GM18870 (cell line): ENCODE results near the gene AMY1A.
"Not testable (repeated sequence)": the region's sequence is repeated elsewhere in the genome, so short reads cannot be mapped to it uniquely, and the experiment has no call there.

Source experiments
- ATAC-seq: cut with Tn5 transposase; IDR thresholded peaks from one replicate; pipeline ENCODE4 v1.9.1; 2021; ENCODE audit warnings: moderate library complexity; ENCODE audit not compliant: unreplicated experiment

The AMY1A gene

GRCh38 chr1:103655460-103655859, at the start of gene AMY1A:
AMY1A (plus strand) TSS chr1:103655760; CDS start chr1:103656331, 571 bp downstream.
- not testable (repeated sequence) for ATAC-seq

GRCh38 chr1:103616362-103616761, 39.2 kb upstream of the AMY1A start:
- no peak for ATAC-seq

- not testable (repeated sequence) for ATAC-seq
Measured at GRCh38 chr1:103616994-103617477, 38.5 kb upstream of the AMY1A start, which contains the start of gene AMY2A. AMY2A (plus strand) TSS chr1:103617427; CDS start chr1:103617441, 14 bp downstream.

GRCh38 chr1:103627436-103627835, 28.1 kb upstream of the AMY1A start:
- ATAC-seq: not testable (repeated sequence)

- ATAC-seq: not testable (repeated sequence)
Measured at GRCh38 chr1:103641194-103641593, 14.4 kb upstream of the AMY1A start.

GRCh38 chr1:103643908-103644307, 11.7 kb upstream of the AMY1A start:
- not testable (repeated sequence) for ATAC-seq

GRCh38 chr1:103650305-103650704, 5.3 kb upstream of the AMY1A start:
- not testable (repeated sequence) for ATAC-seq

GRCh38 chr1:103650889-103651288, 4.7 kb upstream of the AMY1A start:
- not testable (repeated sequence) for ATAC-seq

- not testable (repeated sequence) for ATAC-seq
Measured at GRCh38 chr1:103654133-103654532, 1.4 kb upstream of the AMY1A start.

GRCh38 chr1:103676335-103676734, 20.8 kb downstream of the AMY1A start:
- not testable (repeated sequence) for ATAC-seq

GRCh38 chr1:103696110-103696509, 40.5 kb downstream of the AMY1A start, which contains the start of gene AMY1B:
AMY1B (minus strand) TSS chr1:103696210; CDS start chr1:103695639, 571 bp downstream.
- ATAC-seq: not testable (repeated sequence)

- not testable (repeated sequence) for ATAC-seq
Measured at GRCh38 chr1:103697430-103697829, 41.9 kb downstream of the AMY1A start.

- not testable (repeated sequence) for ATAC-seq
Measured at GRCh38 chr1:103700669-103701068, 45.1 kb downstream of the AMY1A start.

- ATAC-seq: not testable (repeated sequence)
Measured at GRCh38 chr1:103701256-103701655, 45.7 kb downstream of the AMY1A start.

- ATAC-seq: not testable (repeated sequence)
Measured at GRCh38 chr1:103707670-103708069, 52.1 kb downstream of the AMY1A start.

GRCh38 chr1:103710381-103710780, 54.8 kb downstream of the AMY1A start:
- ATAC-seq: not testable (repeated sequence)
